K562 (cell line): Measurements from ENCODE around the gene C16orf96.

Source experiments
- EHMT2 ChIP-seq: fragments of 450-650 bp; IDR thresholded peaks from 2 replicates; pipeline ENCODE4 v1.6.1; 2018; ENCODE audit warnings: antibody characterized with exemption
- ESRRA ChIP-seq: fragments of 450-650 bp; IDR thresholded peaks from 2 replicates; pipeline ENCODE4 v1.6.1; 2014; ENCODE audit warnings: low read depth, mild to moderate bottlenecking, moderate library complexity, borderline replicate concordance
- HEY1 ChIP-seq: fragments of 250-450 bp; sonication (Bioruptor Pico); IDR thresholded peaks from 2 replicates; pipeline ENCODE4 v1.5.0; 2020; ENCODE audit warnings: mild to moderate bottlenecking, moderate library complexity, borderline replicate concordance
- KAT7 ChIP-seq: sonication (generic); formaldehyde crosslinking; IDR thresholded peaks from 2 replicates; pipeline ENCODE4 v1.8.0; 2022; ENCODE audit warnings: missing genetic modification reagents, mild to moderate bottlenecking, borderline replicate concordance
- POLR2A ChIP-seq: fragments of 450-650 bp; conservative IDR thresholded peaks from 2 replicates; pipeline ENCODE4 v1.6.1; 2016
- POLR2AphosphoS5 ChIP-seq: IDR thresholded peaks from 2 replicates; pipeline ENCODE4 v1.6.1; 2011; ENCODE audit warnings: mild to moderate bottlenecking, low read depth, low read length, moderate library complexity; ENCODE audit not compliant: control insufficient read depth, insufficient read depth
- RBM25 ChIP-seq: fragments of 200-400 bp; formaldehyde crosslinking; IDR thresholded peaks from 2 replicates; pipeline ENCODE4 v1.6.1; 2018; ENCODE audit warnings: low read length, low read depth, moderate library complexity; ENCODE audit not compliant: severe bottlenecking
- RHOXF2B ChIP-seq: fragments of 250-450 bp; sonication (Bioruptor Pico); conservative IDR thresholded peaks from 2 replicates; pipeline ENCODE4 v1.5.1; 2021
- SP1 ChIP-seq: sonication (generic); formaldehyde crosslinking; IDR thresholded peaks from 2 replicates; pipeline ENCODE4 v1.8.1; 2022; ENCODE audit warnings: mild to moderate bottlenecking, missing genetic modification reagents
- TF ChIP-seq, protein P1 (sequence below), 3 experiments: IDR thresholded peaks in 2 of 3; conservative IDR thresholded peaks in 1 of 3; 2 replicates each; pipeline ENCODE4 v1.5.1; 2011 to 2012; ENCODE audit warnings: low read length in 3 of 3, mild to moderate bottlenecking in 3 of 3, control low read depth in 2 of 3, improper control_type of control experiment in 1 of 3, inconsistent platforms in 1 of 3, low read depth in 1 of 3, mixed read lengths in 1 of 3, moderate library complexity in 1 of 3; ENCODE audit not compliant: insufficient read depth in 2 of 3
- TF ChIP-seq, protein P2 (sequence below): sonication (generic); formaldehyde crosslinking; IDR thresholded peaks from 2 replicates; pipeline ENCODE4 v1.8.1; 2022; ENCODE audit warnings: missing genetic modification reagents

DNA sequence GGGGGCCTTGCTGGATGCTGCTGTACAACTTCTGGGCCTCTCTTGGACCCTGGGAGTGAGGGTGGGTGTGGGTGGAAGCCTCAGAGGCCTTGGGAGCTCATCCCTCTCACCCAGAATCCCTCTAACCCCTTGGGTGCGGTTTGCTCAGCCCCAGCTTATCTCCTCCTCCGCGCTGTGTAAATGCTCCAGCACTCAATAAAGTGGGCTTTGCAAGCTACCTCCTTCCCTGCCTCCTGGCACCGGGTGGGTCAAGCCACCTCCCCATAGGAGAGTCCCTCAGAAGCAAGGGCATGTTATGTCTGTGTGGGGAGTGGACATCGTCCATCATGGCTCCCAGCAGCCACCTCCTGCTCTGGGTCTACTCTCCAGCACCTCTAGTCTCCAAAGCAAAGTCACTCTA is 46.0 kb upstream of the C16orf96 start:
- TF ChIP-seq RBM25 (no peak), ESRRA (no peak), POLR2AphosphoS5 (no peak), EHMT2 (no peak), RHOXF2B (CRISPR knock-in tag) (no peak), POLR2A (no peak), KAT7 (CRISPR knock-in tag) (no peak), HEY1 (no peak), SP1 (CRISPR knock-in tag) (no peak)
- TF ChIP-seq, protein P1, sequence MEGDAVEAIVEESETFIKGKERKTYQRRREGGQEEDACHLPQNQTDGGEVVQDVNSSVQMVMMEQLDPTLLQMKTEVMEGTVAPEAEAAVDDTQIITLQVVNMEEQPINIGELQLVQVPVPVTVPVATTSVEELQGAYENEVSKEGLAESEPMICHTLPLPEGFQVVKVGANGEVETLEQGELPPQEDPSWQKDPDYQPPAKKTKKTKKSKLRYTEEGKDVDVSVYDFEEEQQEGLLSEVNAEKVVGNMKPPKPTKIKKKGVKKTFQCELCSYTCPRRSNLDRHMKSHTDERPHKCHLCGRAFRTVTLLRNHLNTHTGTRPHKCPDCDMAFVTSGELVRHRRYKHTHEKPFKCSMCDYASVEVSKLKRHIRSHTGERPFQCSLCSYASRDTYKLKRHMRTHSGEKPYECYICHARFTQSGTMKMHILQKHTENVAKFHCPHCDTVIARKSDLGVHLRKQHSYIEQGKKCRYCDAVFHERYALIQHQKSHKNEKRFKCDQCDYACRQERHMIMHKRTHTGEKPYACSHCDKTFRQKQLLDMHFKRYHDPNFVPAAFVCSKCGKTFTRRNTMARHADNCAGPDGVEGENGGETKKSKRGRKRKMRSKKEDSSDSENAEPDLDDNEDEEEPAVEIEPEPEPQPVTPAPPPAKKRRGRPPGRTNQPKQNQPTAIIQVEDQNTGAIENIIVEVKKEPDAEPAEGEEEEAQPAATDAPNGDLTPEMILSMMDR (IDR thresholded peaks at IDR 0.05 in 2 of 3, conservative IDR thresholded peaks at IDR 0.05 in 1 of 3; ENCODE audit: insufficient read depth in 2 of 3, low read depth in 1 of 3, low read length in 3 of 3), result no peak
- TF ChIP-seq, protein P2, sequence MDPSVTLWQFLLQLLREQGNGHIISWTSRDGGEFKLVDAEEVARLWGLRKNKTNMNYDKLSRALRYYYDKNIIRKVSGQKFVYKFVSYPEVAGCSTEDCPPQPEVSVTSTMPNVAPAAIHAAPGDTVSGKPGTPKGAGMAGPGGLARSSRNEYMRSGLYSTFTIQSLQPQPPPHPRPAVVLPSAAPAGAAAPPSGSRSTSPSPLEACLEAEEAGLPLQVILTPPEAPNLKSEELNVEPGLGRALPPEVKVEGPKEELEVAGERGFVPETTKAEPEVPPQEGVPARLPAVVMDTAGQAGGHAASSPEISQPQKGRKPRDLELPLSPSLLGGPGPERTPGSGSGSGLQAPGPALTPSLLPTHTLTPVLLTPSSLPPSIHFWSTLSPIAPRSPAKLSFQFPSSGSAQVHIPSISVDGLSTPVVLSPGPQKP (CRISPR knock-in tag), result no peak
